ENCODE data around the gene CATSPERZ.

DNA sequence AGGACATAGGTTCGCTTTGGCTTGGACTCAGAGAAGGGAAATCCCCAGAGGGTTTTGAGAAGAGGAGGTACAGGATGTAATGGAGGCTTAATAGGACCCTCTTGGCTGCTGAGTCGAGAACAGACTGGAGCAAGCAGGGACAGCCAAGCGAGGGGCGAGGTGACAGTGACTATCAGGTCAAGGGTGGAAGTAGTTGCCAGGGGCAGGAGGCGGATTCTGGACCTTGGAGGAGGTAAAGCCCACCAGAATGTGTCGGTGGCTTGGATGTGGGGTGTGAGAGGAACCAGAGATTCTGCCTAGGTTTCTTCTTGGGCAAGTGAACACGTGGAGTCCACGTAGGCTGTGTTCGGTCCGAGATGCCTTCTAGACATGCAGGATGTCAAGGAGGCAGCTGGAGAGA lies 12.8 kb downstream of the CATSPERZ start:
- no peak for TF ChIP-seq POLR2AphosphoS5 (IDR thresholded peaks at IDR 0.05; ENCODE audit: low read depth, low read length)
- TF ChIP-seq POLR2A (IDR thresholded peaks at IDR 0.05; ENCODE audit: low read depth, low read length) = no peak
